GM12801 (cell line): ENCODE results near the gene OVAAL.

Source experiments
- TF ChIP-seq, protein P1 (sequence below): IDR thresholded peaks from one replicate; pipeline ENCODE4 v1.5.1; 2011; ENCODE audit warnings: control low read depth; ENCODE audit not compliant: insufficient read length; ENCODE audit errors: extremely low read depth

The OVAAL gene

DNA sequence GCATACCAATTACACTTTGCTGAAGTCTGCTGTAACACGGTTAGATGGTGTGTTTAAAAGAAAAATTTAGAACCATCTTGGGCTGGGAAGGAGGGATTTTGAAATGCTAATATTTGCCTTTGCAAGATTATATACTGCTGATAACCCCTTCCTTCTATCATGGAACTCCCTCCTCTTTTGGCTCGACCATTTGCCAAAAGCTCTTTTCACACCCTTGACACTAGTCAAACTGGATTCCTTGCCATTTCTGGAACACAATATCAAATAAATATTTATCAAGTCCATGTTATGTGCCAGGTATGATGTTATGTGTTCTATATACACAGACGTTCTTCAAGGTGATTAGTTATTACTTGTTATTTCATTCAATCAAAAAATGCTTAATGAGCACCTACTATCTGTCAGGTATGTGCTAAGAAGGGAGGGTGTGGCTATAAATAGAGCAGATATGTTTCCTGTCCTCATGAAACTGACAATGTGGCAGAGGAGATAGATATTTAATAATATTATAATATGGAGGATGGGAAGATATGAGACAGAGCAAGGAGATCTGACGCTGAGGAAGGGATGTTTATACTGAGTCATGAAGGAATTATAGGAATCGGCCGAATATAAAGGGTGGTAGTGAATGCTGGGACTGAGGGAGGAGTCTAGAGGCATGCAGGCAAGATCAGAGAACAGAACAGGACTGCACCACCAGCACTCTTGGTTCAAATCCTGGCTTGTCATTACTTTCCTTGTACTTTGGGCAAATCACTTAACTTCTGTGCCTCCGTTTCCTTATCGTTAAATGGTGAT is 56.9 kb downstream of the OVAAL start:
- TF ChIP-seq, protein P1, sequence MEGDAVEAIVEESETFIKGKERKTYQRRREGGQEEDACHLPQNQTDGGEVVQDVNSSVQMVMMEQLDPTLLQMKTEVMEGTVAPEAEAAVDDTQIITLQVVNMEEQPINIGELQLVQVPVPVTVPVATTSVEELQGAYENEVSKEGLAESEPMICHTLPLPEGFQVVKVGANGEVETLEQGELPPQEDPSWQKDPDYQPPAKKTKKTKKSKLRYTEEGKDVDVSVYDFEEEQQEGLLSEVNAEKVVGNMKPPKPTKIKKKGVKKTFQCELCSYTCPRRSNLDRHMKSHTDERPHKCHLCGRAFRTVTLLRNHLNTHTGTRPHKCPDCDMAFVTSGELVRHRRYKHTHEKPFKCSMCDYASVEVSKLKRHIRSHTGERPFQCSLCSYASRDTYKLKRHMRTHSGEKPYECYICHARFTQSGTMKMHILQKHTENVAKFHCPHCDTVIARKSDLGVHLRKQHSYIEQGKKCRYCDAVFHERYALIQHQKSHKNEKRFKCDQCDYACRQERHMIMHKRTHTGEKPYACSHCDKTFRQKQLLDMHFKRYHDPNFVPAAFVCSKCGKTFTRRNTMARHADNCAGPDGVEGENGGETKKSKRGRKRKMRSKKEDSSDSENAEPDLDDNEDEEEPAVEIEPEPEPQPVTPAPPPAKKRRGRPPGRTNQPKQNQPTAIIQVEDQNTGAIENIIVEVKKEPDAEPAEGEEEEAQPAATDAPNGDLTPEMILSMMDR: no peak
